Muscle layer of duodenum (tissue), 2 donors: ENCODE measurements around the gene STIP1.

Experiments used
- H3K27ac ChIP-seq: one replicate; pipeline ENCODE4 v1.7.0; 2013; ENCODE audit warnings: mild to moderate bottlenecking, low read length
- H3K27me3 ChIP-seq: one replicate; pipeline ENCODE4 v1.7.0; 2013; ENCODE audit warnings: low read depth, mild to moderate bottlenecking, control low read depth, low read length
- H3K36me3 ChIP-seq, 2 donors: one replicate each; pipeline ENCODE4 v1.7.0; 2013; ENCODE audit warnings: low read length in 2 of 2, control low read depth in 1 of 2, mild to moderate bottlenecking in 1 of 2; ENCODE audit not compliant: insufficient read depth in 2 of 2, control insufficient read depth in 1 of 2
- H3K4me1 ChIP-seq, 2 donors: one replicate each; pipeline ENCODE4 v1.7.0; 2013; ENCODE audit warnings: low read length in 2 of 2, mild to moderate bottlenecking in 2 of 2, control low read depth in 1 of 2, moderate library complexity in 1 of 2; ENCODE audit not compliant: insufficient read depth in 2 of 2, control insufficient read depth in 1 of 2
- H3K4me3 ChIP-seq, 2 donors: one replicate each; pipeline ENCODE4 v1.7.0; 2013; ENCODE audit warnings: low read length in 2 of 2, low read depth in 1 of 2, mild to moderate bottlenecking in 1 of 2
- H3K9me3 ChIP-seq, 2 donors: one replicate each; pipeline ENCODE4 v1.7.0; 2013; ENCODE audit warnings: low read length in 2 of 2, control low read depth in 1 of 2, mild to moderate bottlenecking in 1 of 2; ENCODE audit not compliant: control insufficient read depth in 1 of 2
- donor health status: healthy.

The STIP1 gene

DNA sequence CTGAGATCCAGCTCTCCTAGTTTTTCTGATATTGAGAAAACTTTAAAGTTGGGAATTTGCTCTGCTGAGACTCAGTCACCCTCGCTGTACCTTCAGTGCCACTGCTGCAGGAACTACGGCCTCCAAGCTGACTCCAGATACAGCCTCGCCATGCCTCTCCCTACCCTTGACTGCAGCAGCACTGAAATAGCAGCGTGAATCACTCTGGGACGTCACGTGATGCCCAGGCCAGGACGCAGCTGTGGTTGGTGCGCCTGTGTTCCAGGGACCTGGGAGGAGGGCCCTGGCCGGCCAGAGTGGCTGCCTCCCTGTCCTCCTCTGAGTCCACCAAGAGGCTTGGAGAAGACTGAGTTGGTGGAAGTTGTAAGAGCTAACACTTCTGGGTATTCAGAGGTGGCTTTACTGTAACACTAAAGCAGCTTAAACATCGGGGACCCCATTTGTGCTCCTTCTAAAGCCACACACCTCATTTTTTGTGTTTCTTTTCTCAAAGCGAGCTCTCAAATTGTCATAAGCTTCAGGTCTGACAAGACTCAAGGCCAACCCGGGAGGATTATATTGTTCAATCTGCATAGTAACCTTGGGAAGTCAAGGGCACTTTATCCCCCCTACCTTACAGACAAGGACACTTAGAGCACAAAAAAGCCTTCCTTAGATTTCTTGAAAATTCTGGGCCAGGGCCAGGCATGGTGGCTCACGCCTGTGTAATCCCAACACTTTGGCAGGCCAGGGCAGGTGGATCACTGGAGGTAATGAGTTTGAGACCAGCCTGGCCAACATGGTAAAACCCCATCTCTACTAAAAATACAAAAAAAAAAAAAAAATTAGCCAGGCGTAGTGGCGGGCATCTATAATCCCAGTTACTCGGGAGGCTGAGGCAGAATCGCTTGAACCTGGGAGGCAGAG is 4.2 kb upstream of the STIP1 start:
- Histone ChIP-seq H3K36me3 (no peaks in the 10 kb centered on the region), H3K27me3 (no peaks in the 10 kb centered on the region), H3K4me1 (peaks cover 22 to 40% of the 10 kb centered on the region in 2 donors), H3K9me3 (no peaks in the 10 kb centered on the region), H3K4me3 (peak overlapping the region; percentile 28 to 42), H3K27ac (peak overlapping the region; percentile 86)

DNA sequence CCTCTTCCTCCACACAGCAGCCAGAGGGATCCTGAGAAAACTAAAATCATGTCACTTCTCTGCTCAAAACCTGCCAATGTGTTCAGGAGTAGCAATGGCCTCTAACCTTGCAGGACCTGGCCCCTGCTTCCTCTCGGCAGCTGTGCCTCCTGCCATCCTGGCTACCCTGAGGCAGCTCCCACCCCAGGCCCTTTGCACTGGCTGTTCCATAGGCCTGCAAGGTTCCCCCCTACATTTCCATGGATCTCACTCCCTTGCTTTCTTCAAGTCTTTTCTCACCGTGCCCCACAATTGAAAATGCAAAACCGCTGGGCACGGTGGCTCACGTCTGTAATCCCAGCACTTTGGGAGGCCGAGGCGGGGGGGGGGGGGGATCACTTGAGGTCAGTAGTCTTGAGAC is 2.1 kb upstream of the STIP1 start:
- no peaks in the 10 kb centered on the region for H3K36me3 ChIP-seq
- no peaks in the 10 kb centered on the region for H3K9me3 ChIP-seq
- H3K4me1 ChIP-seq = peaks cover 22 to 45% of the 10 kb centered on the region in 2 donors
- no peak overlapping the region for H3K27ac ChIP-seq
- no peaks in the 10 kb centered on the region for H3K27me3 ChIP-seq
- H3K4me3 ChIP-seq = no peak overlapping the region

DNA sequence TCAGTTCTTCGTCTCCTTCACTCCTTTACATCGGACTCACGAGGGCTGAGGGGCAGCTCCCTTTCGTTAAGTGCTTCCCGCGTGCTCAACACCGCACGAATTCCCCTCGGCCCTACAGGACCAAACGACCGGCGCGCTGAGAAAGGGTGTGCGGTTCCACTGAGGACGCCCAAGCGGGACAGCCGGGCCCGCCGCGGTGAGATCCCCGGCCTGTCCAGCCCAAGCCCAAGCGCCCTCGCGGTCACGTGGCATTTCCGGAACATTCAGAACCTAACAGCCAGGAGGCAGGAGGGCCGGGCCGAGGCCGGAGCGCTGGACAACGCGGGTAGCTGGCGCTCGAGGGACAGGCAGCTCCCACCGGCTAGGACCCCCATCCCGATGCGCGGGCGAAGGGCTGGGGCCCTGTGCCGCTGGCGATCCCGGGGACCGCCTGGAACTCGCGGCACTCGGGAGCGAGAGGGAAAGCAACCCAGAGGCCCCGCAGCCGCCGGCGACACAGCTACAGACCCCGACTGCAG is 737 bp upstream of the STIP1 start:
- H3K27ac ChIP-seq = peak overlapping the region; percentile 91
- H3K36me3 ChIP-seq = no peaks in the 10 kb centered on the region
- no peaks in the 10 kb centered on the region for H3K27me3 ChIP-seq
- H3K4me3 ChIP-seq = peak overlapping the region; percentile 74 to 78
- no peaks in the 10 kb centered on the region for H3K9me3 ChIP-seq
- H3K4me1 ChIP-seq = peaks cover 22 to 45% of the 10 kb centered on the region in 2 donors

DNA sequence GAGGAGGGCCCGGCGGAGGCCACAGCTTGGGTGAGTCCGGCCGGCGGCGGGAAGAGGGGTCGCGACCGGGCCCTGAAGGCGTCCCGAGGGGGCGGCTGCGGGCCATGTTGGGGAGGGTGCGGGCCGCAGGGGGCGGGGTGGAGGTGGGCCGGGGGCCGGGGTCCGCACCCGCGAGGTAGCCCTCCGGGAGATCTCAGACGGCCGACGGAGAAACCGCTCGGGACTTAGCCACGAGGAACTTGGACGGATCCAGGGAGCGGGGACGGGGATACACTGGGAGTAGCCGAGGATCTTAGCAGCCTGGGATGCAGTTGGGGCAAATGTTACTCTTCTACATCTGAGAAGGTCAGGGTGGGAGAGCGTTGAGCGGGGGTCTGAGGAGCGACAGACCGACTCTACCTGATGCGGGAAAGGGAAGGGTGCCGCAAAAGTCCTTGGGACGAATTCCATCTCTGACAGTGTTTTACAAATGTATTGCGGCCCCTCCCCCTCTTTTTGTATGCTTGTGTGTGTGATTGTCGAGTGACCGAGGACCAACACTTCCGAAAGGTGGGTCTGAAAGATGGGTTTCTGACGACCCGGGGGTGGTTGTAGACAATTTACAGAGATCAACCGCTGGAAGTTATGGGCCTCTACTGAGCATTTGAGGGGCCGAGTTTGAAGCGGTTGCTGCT is 658 bp downstream of the STIP1 start:
- H3K9me3 ChIP-seq = no peaks in the 10 kb centered on the region
- H3K36me3 ChIP-seq = no peaks in the 10 kb centered on the region
- peaks cover 12 to 33% of the 10 kb centered on the region in 2 donors for H3K4me1 ChIP-seq
- H3K27me3 ChIP-seq = no peaks in the 10 kb centered on the region
- no peak overlapping the region for H3K27ac ChIP-seq
- no peak overlapping the region for H3K4me3 ChIP-seq

DNA sequence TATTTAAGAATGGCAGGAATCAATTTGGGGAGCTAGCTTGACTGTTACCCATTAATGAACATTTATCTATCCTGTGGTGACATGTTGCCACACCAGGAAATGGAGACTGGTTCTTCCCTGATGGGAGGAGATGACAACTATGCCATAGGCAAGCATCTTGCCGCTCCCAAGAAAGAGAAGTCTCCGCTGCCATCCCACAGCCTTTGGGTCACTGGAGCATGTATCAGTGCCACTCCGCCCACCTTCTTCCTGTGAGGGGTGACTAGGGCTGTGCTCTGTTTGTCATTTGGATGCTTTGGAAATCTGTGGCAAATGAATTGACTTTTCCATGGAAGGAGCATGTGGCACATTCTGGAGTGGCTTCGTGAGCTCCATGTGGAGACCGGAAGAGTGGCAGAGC is 6.5 kb downstream of the STIP1 start:
- Histone ChIP-seq H3K4me1 (peaks cover 0 to 5% of the 10 kb centered on the region in 2 donors), H3K4me3 (no peak overlapping the region), H3K36me3 (peaks cover 45 to 49% of the 10 kb centered on the region in 2 donors)

DNA sequence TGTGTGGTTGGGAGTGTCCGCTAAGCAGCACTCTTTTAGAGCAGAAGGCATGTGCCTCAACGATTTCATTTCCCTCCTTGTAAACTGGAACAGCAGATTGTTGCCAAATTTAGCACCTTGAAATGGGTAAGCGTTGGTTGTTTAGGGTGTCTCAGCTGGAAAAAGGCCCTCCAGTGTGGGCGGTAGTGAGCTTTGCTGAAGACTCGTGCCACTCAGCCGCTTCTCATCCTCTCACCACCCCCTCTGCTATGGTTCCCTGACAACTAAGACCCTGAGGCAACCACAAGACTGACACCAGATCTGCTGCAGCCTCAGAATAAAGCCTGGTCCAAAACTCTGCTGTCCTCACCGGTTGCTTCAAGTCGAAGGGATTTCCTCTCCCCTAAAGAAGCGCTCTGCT is 10.7 kb downstream of the STIP1 start:
- Histone ChIP-seq H3K27me3 (no peaks in the 10 kb centered on the region), H3K36me3 (peaks cover 67 to 82% of the 10 kb centered on the region in 2 donors), H3K4me1 (no peaks in the 10 kb centered on the region), H3K27ac (no peak overlapping the region), H3K9me3 (no peaks in the 10 kb centered on the region), H3K4me3 (no peak overlapping the region)

More for the DNA sequence above, 6.5 kb downstream of the STIP1 start:
- Histone ChIP-seq H3K9me3 (no peaks in the 10 kb centered on the region), H3K27me3 (no peaks in the 10 kb centered on the region), H3K27ac (no peak overlapping the region)

DNA sequence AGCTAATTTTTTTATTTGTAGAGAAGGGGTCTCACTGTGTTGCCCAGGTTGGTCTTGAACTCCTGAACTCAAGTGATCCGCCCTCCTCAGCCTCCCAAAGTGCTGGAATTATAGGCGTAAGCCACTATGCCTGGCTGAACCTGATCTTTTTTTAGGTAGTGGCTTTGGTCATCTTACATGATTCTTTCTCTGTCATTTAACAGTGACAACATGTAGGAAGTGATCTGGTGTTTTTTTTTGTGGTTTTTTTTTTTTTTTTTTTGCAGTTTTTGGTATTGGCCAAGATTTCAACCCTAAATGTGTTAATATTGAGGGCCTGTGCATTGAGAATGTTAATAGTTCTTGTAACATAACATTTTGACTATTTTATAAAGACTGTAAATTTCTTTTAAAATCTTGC is 12.5 kb downstream of the STIP1 start:
- Histone ChIP-seq H3K36me3 (peaks cover 70 to 89% of the 10 kb centered on the region in 2 donors), H3K27ac (no peak overlapping the region), H3K9me3 (no peaks in the 10 kb centered on the region), H3K4me3 (no peak overlapping the region), H3K27me3 (no peaks in the 10 kb centered on the region), H3K4me1 (no peaks in the 10 kb centered on the region)

DNA sequence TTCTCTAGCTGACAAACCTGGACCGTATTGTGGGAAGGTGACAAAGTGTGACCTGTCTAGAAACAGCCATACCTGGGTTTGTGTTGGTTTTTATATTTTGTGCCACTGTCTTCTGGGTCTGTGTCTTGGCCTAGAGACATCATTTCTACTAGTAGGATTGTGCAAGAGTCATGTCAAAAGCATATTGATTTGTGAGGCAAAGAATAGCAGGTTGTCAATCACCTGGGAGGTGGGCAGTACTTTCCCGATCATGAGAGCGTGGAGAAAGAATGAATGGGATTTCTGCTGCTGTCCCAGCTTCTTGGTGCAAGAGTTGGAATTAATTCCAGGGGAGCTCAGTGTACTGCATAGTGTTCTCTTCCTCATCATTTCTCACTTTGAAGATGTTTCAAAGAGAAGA is 15.6 kb downstream of the STIP1 start:
- Histone ChIP-seq H3K9me3 (no peaks in the 10 kb centered on the region), H3K36me3 (peaks cover 50 to 83% of the 10 kb centered on the region in 2 donors), H3K27ac (no peak overlapping the region)

DNA sequence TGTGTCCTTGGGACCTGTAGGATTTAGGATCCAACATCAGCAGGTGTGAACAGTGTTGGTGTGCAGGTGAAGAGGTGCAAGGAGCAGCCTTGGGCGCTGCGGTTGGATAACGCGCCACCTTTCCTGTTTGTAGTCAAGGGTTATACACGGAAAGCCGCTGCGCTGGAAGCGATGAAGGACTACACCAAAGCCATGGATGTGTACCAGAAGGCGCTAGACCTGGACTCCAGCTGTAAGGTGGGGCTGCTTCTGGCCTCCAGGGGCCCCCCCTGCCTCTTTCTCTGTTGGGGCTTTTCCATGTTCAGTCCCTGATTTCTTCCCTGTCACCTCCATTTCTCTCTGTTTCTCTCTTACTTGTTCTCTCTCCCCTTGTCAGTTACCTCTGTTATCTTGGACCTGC is 17.0 kb downstream of the STIP1 start:
- no peaks in the 10 kb centered on the region for H3K27me3 ChIP-seq
- no peaks in the 10 kb centered on the region for H3K9me3 ChIP-seq
- H3K4me1 ChIP-seq = peaks cover 3 to 10% of the 10 kb centered on the region in 2 donors
- H3K4me3 ChIP-seq = no peak overlapping the region
- H3K36me3 ChIP-seq = peaks cover 38 to 74% of the 10 kb centered on the region in 2 donors
- no peak overlapping the region for H3K27ac ChIP-seq

More for the DNA sequence above, 15.6 kb downstream of the STIP1 start:
- Histone ChIP-seq H3K27me3 (no peaks in the 10 kb centered on the region), H3K4me3 (no peak overlapping the region), H3K4me1 (peaks cover 3 to 10% of the 10 kb centered on the region in 2 donors)

DNA sequence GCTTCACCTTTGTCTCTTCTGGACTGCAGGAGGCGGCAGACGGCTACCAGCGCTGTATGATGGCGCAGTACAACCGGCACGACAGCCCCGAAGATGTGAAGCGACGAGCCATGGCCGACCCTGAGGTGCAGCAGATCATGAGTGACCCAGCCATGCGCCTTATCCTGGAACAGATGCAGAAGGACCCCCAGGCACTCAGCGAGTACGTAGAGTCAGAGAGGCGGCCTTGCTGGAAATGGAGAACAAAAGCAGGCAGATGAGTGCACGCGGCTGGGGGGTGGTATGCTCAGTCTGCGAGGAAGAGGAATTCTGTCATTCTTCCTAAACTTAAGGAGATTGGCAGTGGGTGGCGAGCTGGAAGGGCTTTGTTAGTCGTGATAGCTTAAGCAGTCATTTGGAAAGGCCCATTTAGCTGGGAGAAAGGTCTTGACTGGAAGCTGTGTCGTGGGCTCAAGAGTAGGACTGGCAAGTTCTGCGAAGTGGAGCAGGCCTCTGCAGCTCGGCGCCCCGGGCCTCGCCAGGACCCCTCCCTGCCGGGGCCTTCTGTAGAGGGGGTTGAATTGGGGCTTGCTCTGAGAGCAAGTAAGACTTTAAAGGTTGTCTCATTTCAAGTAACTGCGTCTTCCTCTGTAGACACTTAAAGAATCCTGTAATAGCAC is 17.6 kb downstream of the STIP1 start:
- H3K9me3 ChIP-seq = no peaks in the 10 kb centered on the region
- no peak overlapping the region for H3K4me3 ChIP-seq
- peaks cover 3 to 11% of the 10 kb centered on the region in 2 donors for H3K4me1 ChIP-seq
- peaks cover 38 to 68% of the 10 kb centered on the region in 2 donors for H3K36me3 ChIP-seq
- H3K27ac ChIP-seq = no peak overlapping the region
- H3K27me3 ChIP-seq = no peaks in the 10 kb centered on the region

DNA sequence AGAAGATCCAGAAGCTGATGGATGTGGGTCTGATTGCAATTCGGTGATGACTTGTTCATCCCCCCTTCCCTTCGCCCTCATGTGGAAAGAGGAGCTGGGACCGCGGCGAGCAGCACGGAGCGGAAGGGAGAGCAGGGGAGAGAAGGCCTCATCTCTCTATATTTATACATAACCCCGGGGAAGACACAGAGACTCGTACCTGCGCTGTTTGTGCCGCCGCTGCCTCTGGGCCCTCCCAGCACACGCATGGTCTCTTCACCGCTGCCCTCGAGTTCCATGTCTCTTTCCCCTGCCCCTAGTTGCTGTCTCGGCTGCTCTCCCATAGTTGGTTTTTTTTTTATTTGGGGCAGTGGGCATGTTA is 18.1 kb downstream of the STIP1 start:
- Histone ChIP-seq H3K9me3 (no peaks in the 10 kb centered on the region), H3K27ac (no peak overlapping the region), H3K4me3 (no peak overlapping the region), H3K36me3 (peaks cover 38 to 63% of the 10 kb centered on the region in 2 donors), H3K4me1 (peaks cover 3 to 15% of the 10 kb centered on the region in 2 donors), H3K27me3 (no peaks in the 10 kb centered on the region)
